ENCODE data around the gene OR8K1. TPM values are rescaled to one million over a fixed set of nuclear protein-coding genes. Genes with fewer than 3 reads are reported as not detected.

Gene OR8K1
- total and polyA plus RNA-seq, 9 of the 15 experiments (the other 6 are each of a cell fraction or from before 2014, with no cell fraction given), result not detected

DNA sequence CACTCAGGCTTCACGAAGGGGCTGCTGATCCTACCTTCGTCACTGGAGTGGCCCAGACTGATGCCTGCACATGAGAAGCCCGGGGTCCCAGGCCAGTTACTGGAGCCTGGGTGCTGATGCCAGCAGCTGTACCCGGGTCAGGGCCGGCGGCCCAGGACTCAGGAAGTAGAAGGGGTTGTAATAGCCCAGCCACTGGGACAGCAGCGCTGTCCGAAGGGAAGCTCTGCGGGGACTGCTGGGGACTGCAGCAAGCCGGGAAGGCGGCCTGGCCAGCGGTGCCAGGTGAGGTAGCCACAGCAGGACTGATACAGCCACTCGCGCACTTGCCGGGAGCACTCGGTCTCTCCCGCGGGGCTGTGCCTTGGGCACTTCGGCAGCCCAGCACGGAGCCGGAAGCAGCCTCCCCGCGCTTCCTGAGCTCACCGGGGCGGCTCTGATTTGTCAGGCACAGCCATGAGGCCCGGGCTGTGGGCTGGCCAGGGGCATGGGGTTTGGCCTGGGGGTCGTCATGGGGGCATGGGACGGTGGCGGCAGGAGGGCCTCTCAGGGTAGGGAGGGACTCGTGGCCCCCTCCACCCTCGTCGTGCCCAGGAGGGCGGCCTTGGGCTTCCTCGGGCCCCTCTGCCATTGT lies 13.9 kb upstream of the OR8K1 start:
- no peak overlapping the region for H3K9ac ChIP-seq (ENCODE audit: insufficient read depth in 1 of 2, low read depth in 2 of 2, low read length in 2 of 2)
- H3K9me3 ChIP-seq (replicated peaks; ENCODE audit: control insufficient read depth, insufficient read depth, low read depth, low read length), result no peaks in the 10 kb centered on the region
- H3K36me3 ChIP-seq (ENCODE audit: control insufficient read depth, insufficient read depth, low read length), result no peaks in the 10 kb centered on the region
- in situ Hi-C loops (cut with MboI) (no loop called here), intact Hi-C loops (cut with micrococcal nuclease) (no loop called here)
- H2AFZ ChIP-seq (ENCODE audit: low read depth, low read length), result no peak overlapping the region
- no peaks in the 10 kb centered on the region for H3K4me1 ChIP-seq (replicated peaks in 1 of 2; ENCODE audit: control insufficient read depth in 2 of 2, insufficient read depth in 2 of 2, low read length in 2 of 2)
- TF ChIP-seq YBX1 (IDR thresholded peaks at IDR 0.05) (no peak), PHF8 (IDR thresholded peaks at IDR 0.05; ENCODE audit: borderline replicate concordance, low read length) (no peak), ZC3H8 (IDR thresholded peaks at IDR 0.05) (no peak), CBX1 (IDR thresholded peaks at IDR 0.05; ENCODE audit: low read depth) (no peak), STAT5A (IDR thresholded peaks at IDR 0.05; ENCODE audit: borderline replicate concordance, low read length) (no peak), MYC (IDR thresholded peaks at IDR 0.05; ENCODE audit: low read depth, low read length) (no peak), MYC (CRISPR knock-in tag; IDR thresholded peaks at IDR 0.05; ENCODE audit: borderline replicate concordance, low read depth) (no peak), NEUROD1 (IDR thresholded peaks at IDR 0.05; ENCODE audit: borderline replicate concordance, low read depth, low read length, partially characterized antibody) (no peak), MEF2D (tag; conservative IDR thresholded peaks at IDR 0.05; ENCODE audit: low read depth) (no peak), SMAD4 (CRISPR knock-in tag; conservative IDR thresholded peaks at IDR 0.05) (no peak), COPS2 (conservative IDR thresholded peaks at IDR 0.05) (no peak), RBM22 (IDR thresholded peaks at IDR 0.05; ENCODE audit: low read depth, low read length, poor library complexity, severe bottlenecking) (no peak), ZNF551 (CRISPR knock-in tag; IDR thresholded peaks at IDR 0.05) (no peak), CXXC5 (CRISPR knock-in tag; IDR thresholded peaks at IDR 0.05) (no peak), ZNF316 (IDR thresholded peaks at IDR 0.05) (no peak), MXI1 (IDR thresholded peaks at IDR 0.05; ENCODE audit: low read depth, low read length) (no peak), POU5F1 (IDR thresholded peaks at IDR 0.05; ENCODE audit: borderline replicate concordance, low read depth, low read length, partially characterized antibody) (no peak)
- TF ChIP-seq, protein P1, sequence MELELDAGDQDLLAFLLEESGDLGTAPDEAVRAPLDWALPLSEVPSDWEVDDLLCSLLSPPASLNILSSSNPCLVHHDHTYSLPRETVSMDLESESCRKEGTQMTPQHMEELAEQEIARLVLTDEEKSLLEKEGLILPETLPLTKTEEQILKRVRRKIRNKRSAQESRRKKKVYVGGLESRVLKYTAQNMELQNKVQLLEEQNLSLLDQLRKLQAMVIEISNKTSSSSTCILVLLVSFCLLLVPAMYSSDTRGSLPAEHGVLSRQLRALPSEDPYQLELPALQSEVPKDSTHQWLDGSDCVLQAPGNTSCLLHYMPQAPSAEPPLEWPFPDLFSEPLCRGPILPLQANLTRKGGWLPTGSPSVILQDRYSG (tag; conservative IDR thresholded peaks at IDR 0.05; ENCODE audit: low read depth), result no peak
- TF ChIP-seq, protein P2, sequence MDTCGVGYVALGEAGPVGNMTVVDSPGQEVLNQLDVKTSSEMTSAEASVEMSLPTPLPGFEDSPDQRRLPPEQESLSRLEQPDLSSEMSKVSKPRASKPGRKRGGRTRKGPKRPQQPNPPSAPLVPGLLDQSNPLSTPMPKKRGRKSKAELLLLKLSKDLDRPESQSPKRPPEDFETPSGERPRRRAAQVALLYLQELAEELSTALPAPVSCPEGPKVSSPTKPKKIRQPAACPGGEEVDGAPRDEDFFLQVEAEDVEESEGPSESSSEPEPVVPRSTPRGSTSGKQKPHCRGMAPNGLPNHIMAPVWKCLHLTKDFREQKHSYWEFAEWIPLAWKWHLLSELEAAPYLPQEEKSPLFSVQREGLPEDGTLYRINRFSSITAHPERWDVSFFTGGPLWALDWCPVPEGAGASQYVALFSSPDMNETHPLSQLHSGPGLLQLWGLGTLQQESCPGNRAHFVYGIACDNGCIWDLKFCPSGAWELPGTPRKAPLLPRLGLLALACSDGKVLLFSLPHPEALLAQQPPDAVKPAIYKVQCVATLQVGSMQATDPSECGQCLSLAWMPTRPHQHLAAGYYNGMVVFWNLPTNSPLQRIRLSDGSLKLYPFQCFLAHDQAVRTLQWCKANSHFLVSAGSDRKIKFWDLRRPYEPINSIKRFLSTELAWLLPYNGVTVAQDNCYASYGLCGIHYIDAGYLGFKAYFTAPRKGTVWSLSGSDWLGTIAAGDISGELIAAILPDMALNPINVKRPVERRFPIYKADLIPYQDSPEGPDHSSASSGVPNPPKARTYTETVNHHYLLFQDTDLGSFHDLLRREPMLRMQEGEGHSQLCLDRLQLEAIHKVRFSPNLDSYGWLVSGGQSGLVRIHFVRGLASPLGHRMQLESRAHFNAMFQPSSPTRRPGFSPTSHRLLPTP (IDR thresholded peaks at IDR 0.05; ENCODE audit: borderline replicate concordance, extremely low read depth, insufficient read length), result no peak
- no peaks in the 10 kb centered on the region for H4K20me1 ChIP-seq (replicated peaks; ENCODE audit: control insufficient read depth, insufficient read depth, low read length)
- H3K27me3 ChIP-seq (ENCODE audit: control insufficient read depth in 2 of 2, insufficient read depth in 2 of 2, low read length in 2 of 2), result no peaks in the 10 kb centered on the region
- FAIRE-seq (no peak), ATAC-seq (no peak), DNase-seq (ENCODE audit: extremely low read depth in 1 of 4, low spot score in 3 of 4) (no peak)
- no peak overlapping the region for H3K27ac ChIP-seq (ENCODE audit: extremely low read depth, low read depth, low read length)
- H3K4me3 ChIP-seq, result no peak overlapping the region
- no peak overlapping the region for H3K4me2 ChIP-seq (ENCODE audit: insufficient read depth, low read length)
- no peaks in the 10 kb centered on the region for H3K79me2 ChIP-seq (ENCODE audit: control insufficient read depth, insufficient read depth, low read length)
- H3K9me1 ChIP-seq (ENCODE audit: control insufficient read depth, insufficient read depth, low read length), result no peaks in the 10 kb centered on the region
- POLR2A ChIA-PET, result no interaction called here
- no TSS peak for BruUV-seq (replicated peaks)
- CTCF ChIA-PET (ENCODE audit: low intra/inter-chr PET ratio), result no interaction called here
- 1% methylated on average over 26 of the region's 34 CpGs for WGBS (ENCODE audit: insufficient coverage, low coverage, missing lambda C conversion rate)

Measured in K562 (cell line).